ENCODE results near the gene ATF7IP2.

DNA sequence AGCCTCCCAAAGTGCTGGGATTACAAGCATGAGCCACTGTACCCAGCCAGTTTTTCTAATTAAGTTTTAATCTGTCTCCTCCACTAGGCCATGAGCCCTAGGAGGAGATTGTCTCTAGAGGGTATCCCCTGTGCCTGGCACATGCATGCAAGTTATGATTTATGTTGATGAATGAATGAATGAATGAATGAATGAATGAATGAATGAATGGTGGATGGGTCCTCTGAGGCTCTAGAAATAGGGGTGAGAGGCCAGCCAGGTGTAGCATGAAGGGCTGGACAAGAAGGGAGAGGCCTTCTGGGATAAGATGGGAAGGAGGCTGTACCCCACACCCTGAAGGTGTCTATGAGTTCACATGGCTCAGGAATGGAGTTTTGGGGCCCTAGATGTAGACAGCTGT lies 145.7 kb downstream of the ATF7IP2 start:
- TF ChIP-seq CTCF (IDR thresholded peaks at IDR 0.05; ENCODE audit: insufficient read depth, low read depth, low read length): no peak
- TF ChIP-seq EZH2 (IDR thresholded peaks at IDR 0.05; ENCODE audit: insufficient read depth, low read length): no peak
